ENCODE results near the gene MORN1.

DNA sequence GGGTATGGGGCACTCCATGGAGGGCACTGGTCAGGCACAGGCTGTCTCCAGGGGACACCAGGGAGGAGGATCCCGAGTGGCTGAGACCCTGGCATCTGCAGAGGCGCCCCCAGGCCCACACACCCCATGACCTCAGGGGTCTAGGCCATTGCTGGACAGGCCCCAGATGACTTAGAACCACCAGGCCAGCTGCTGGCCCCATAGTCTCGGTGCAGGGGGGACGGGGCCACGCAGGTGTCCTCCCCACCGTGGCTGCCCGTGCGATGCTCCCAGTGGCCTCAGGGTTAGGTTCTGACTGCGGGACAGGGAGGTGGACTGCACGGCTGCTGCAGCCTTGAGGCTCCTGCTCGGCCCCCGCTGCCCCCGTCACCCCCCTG is 44.0 kb downstream of the MORN1 start:
- TF ChIP-seq, protein P1, sequence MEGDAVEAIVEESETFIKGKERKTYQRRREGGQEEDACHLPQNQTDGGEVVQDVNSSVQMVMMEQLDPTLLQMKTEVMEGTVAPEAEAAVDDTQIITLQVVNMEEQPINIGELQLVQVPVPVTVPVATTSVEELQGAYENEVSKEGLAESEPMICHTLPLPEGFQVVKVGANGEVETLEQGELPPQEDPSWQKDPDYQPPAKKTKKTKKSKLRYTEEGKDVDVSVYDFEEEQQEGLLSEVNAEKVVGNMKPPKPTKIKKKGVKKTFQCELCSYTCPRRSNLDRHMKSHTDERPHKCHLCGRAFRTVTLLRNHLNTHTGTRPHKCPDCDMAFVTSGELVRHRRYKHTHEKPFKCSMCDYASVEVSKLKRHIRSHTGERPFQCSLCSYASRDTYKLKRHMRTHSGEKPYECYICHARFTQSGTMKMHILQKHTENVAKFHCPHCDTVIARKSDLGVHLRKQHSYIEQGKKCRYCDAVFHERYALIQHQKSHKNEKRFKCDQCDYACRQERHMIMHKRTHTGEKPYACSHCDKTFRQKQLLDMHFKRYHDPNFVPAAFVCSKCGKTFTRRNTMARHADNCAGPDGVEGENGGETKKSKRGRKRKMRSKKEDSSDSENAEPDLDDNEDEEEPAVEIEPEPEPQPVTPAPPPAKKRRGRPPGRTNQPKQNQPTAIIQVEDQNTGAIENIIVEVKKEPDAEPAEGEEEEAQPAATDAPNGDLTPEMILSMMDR (IDR thresholded peaks at IDR 0.05; ENCODE audit: extremely low read depth in 1 of 2, insufficient read depth in 1 of 2, low read depth in 1 of 2, low read length in 2 of 2), result no peak
- TF ChIP-seq POLR2AphosphoS5 (IDR thresholded peaks at IDR 0.05; ENCODE audit: insufficient read depth, low read depth, low read length) (no peak), POLR2A (IDR thresholded peaks at IDR 0.05; ENCODE audit: low read depth, low read length) (no peak), EZH2 (IDR thresholded peaks at IDR 0.05; ENCODE audit: borderline replicate concordance, low read depth, low read length, severe bottlenecking) (no peak), JUN (IDR thresholded peaks at IDR 0.05; ENCODE audit: borderline replicate concordance, insufficient read depth, insufficient read length, low read depth) (no peak), MYC (IDR thresholded peaks at IDR 0.05; ENCODE audit: low read depth, low read length) (no peak), GATA2 (IDR thresholded peaks at IDR 0.05; ENCODE audit: insufficient read depth, insufficient read length, low read depth, low read length) (no peak)
- TF ChIP-seq, protein P2, sequence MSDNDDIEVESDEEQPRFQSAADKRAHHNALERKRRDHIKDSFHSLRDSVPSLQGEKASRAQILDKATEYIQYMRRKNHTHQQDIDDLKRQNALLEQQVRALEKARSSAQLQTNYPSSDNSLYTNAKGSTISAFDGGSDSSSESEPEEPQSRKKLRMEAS (IDR thresholded peaks at IDR 0.05; ENCODE audit: insufficient read depth, insufficient read length), result no peak
